GM13976 (cell line): ENCODE results near the gene KCNMA1.

Experiments used
- DNase-seq: peaks from one replicate; pipeline ENCODE4 v3.0.0; 2012; ENCODE audit warnings: low spot score
- in situ Hi-C: fragments of 300-500 bp; cut with MboI; formaldehyde crosslinking; loops from one replicate; pipeline ENCODE4 v1.12.0; 2022; ENCODE audit warnings: low sequenced_read_pairs, mixed read lengths, inconsistent platforms; ENCODE audit not compliant: unreplicated experiment
- TF ChIP-seq, protein P1 (sequence below): IDR thresholded peaks from 2 replicates; pipeline ENCODE4 v1.5.1; 2012; ENCODE audit warnings: borderline replicate concordance, mild to moderate bottlenecking; ENCODE audit not compliant: insufficient read depth; ENCODE audit errors: extremely low read depth, missing control alignments, control extremely low read depth

The KCNMA1 gene

DNA sequence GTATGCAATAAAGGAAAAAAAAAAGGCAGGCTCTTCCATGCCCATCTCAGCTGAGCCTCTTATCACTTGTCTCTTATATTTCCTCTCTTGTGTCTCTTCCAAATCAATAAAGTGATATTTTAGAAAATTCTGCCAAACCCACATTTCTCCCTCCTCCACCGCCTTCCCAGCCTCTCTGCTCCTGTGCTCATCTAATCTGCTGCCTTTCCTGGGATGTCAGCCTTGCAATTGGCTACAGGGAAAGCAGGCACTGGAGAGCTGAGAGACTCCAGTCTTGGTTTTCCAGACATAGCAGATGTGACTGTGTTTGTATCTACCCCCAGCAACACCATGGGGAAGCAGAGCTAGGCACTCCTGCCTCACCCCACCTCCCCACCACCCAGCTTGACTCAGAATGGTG, 298.4 kb downstream of the KCNMA1 start:
- in situ Hi-C loops: no loop called here
- TF ChIP-seq, protein P1, sequence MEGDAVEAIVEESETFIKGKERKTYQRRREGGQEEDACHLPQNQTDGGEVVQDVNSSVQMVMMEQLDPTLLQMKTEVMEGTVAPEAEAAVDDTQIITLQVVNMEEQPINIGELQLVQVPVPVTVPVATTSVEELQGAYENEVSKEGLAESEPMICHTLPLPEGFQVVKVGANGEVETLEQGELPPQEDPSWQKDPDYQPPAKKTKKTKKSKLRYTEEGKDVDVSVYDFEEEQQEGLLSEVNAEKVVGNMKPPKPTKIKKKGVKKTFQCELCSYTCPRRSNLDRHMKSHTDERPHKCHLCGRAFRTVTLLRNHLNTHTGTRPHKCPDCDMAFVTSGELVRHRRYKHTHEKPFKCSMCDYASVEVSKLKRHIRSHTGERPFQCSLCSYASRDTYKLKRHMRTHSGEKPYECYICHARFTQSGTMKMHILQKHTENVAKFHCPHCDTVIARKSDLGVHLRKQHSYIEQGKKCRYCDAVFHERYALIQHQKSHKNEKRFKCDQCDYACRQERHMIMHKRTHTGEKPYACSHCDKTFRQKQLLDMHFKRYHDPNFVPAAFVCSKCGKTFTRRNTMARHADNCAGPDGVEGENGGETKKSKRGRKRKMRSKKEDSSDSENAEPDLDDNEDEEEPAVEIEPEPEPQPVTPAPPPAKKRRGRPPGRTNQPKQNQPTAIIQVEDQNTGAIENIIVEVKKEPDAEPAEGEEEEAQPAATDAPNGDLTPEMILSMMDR: no peak
- no peak for DNase-seq

DNA sequence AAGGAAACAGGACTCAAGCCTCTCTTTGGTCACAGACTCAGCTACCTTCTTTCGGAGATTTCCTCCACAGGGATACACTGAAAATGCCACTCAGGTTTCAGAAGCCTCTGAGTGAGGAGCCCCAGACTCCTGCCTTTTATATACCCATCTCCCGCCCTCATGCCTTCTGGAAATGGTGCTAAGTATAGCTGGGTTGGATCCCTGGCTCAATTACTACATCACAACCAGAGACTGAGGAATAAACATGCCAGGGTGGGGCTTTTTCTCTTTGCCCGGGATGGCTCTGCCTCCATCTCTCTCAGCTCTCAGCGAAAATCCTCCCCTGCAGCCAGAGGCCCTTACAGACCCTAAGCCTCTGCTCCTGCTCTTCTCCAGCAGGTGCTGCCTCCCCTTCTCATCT, 299.5 kb downstream of the KCNMA1 start:
- in situ Hi-C loops: no loop called here
- no peak for DNase-seq
- TF ChIP-seq, protein P1: no peak

DNA sequence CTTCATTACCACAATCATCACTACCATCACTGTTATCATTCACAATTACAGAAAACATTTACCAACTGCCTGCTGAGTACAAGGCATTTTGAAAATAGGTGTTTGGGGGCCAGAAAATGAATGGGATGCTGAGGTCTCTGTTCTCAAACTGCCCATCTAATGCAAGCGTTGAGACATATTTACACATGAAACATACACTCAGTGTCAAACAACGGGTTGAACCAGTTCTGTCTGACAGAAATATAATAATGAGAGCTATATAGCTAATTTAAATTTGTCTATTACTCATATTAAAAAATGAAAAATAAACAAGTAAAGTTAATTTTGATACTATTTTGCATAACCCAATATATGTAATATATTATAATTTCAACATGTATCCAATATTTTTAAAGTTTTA, 303.1 kb downstream of the KCNMA1 start:
- in situ Hi-C loops: no loop called here
- TF ChIP-seq, protein P1: no peak
- no peak for DNase-seq

DNA sequence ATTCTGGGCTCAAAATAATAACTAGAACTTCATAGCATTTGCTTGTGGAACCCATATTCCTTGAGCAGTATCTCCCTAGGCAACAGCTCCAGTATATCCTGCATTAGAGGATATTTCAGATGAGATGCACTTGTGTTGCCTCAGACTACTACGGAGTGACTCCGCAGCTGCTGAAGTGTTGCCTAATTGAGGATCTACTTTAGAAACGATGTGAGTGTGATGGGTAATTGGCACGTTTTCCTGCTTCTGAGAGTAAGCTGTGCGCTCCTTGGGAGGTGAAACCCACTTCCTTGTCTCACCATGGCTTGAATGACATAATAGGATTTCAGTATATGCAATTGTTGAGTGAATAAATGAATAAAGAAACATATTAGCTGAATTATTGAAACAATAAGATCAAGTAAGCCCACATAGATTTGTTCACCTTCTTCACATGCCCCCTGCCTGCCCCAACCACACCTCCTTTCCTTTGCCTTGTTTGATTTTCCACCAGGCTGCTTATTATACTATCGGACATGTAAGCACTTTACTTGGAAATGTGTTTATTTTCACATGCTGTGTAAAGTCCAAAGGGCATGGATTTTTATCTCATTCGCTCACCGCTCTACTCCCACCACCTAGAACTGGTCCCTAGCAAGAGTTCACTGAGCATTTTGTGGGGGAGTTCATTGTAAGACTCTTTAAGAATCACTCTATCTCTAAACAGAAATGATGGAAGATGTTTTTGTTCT, 303.8 kb downstream of the KCNMA1 start:
- TF ChIP-seq, protein P1: no peak
- DNase-seq: no peak
- in situ Hi-C loops: no loop called here

DNA sequence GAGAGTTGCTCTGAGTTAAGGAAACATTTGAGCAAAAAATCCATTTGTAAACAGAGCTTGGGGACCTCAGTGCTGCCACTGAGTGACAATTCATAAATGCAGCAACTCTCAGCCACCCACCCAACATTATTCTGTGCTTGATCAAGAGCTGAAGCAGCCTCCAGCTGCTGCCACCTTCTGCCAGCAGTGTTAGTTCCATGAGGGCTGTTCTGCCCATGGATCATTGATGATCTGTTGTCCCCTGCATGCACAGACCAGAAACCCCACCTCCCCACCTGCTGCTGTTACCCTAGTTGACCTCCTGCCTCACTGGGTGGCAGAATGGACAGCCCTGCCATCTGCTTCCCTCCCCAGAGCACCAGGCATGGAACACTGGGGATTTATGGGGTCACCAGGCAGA, 305.4 kb downstream of the KCNMA1 start:
- TF ChIP-seq, protein P1: no peak
- DNase-seq: no peak
- in situ Hi-C loops: no loop called here

DNA sequence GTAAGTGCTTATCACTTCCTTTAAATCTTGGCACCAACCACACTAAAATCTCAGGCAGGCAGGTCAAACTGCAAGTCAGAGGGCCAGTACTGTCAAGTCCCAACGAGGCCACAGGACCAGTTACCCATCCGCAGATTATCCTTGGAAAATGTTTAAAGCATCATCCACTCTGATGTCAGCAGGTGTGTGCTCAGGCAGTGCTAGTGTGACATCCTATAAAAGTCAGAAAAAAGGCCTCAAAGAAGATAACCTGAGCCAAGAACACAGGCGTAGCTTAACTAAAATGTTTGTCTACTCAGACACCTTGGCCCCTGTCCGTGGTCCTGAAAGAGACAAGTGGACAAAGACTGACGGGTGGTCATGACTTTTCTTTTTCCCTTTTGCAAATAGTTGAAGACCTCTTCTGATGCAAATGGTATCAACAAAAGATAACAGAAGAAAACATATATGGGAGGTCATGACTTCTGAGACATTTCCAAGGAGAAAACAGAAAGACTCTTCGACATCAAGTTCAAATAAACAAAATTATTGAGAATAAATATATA, 309.3 kb downstream of the KCNMA1 start:
- TF ChIP-seq, protein P1: no peak
- DNase-seq: peak; percentile 18
- in situ Hi-C loops: no loop called here
